NOMO-1 treated with dmso at 0.1 percent for 144 hours (cell line): Measurements from ENCODE around the gene ENOPH1.

Source experiments
- DNase-seq: peaks from one replicate; lab custom pipeline; 2025; ENCODE audit not compliant: unreplicated experiment; lab: John Stamatoyannopoulos, UW

Gene ENOPH1

DNA sequence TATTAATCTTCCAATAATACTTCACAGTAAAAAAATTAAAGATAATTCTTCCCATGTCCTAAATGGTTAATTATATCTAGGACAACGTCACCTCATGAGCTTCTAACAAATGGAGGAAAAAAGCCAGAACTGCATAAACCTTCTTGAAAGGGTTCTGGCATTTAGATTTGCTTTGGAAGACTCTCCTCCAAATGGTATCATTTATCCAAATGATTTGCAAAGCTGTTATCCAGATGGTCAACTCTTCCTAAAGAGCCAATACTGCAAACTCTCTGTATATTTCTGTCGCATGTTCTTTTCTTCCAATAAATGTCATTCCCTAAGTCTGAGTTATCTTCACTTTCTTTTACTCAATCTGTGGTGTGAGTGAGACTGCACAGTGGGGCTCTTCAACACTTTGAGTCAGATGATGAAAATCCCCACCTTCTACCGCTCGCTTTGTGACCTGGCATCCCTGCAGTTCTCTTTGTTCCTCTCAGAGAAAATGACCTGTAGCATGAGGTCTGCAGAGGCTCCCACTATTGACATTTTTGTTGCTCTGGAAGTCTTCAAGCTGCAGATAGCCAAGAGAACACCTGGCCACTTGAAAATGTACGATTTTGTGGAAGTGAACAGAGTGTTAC is 78.5 kb downstream of the ENOPH1 start:
- DNase-seq: no peak

DNA sequence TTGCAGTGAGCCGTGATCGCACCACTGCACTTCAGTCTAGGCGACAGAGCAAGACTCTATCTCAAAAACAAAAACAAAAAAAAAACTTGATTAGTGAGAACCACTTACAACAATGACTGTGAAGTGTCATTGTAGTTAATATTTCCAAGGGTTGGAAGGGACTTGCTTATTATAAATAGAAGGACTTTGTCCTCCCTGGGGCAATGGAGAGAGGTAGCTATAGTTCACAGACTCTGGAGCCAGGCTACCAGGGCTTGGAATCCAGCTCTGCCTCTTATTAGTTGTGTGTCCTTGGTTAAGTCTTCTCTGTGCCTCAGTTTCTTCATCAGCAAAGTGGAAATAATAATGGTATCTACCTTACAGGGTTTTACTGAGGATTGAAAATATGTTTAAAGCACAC is 79.8 kb downstream of the ENOPH1 start:
- DNase-seq: no peak
